GM23338 (cell line): Measurements from ENCODE around the gene GPBP1L1. TPM values are rescaled to one million over a fixed set of nuclear protein-coding genes. Genes with fewer than 3 reads are reported as not detected.

ENCODE experiments used
- ATAC-seq: fragments of 200-7000 bp; cut with Tn5 transposase; 3 replicates; pipeline ENCODE4 v1.9.1; 2020
- DNase-seq: peaks from one replicate; pipeline ENCODE4 v3.0.0-alpha.2; 2015; ENCODE audit warnings: low spot score
- H2AFZ ChIP-seq: fragments of 200-600 bp; sonication (generic); 2 replicates; pipeline ENCODE4 v1.8.0; 2016; ENCODE audit warnings: antibody characterized with exemption, mild to moderate bottlenecking, moderate library complexity
- H3F3A ChIP-seq: fragments of 200-600 bp; sonication (generic); replicated peaks from 2 replicates; pipeline ENCODE4 v1.8.0; 2017; ENCODE audit warnings: antibody characterized with exemption, mixed run types, low read depth
- H3K27ac ChIP-seq: fragments of 200-600 bp; sonication (generic); 2 replicates; pipeline ENCODE4 v1.6.1; 2016; ENCODE audit warnings: low read depth
- H3K27me3 ChIP-seq: fragments of 200-600 bp; sonication (generic); 2 replicates; pipeline ENCODE4 v1.8.0; 2016; ENCODE audit warnings: mild to moderate bottlenecking, mixed run types, moderate library complexity; ENCODE audit not compliant: insufficient read depth
- H3K36me3 ChIP-seq: fragments of 200-600 bp; sonication (generic); 2 replicates; pipeline ENCODE4 v1.8.0; 2016; ENCODE audit warnings: mild to moderate bottlenecking; ENCODE audit not compliant: insufficient read depth
- H3K4me1 ChIP-seq: fragments of 200-600 bp; sonication (generic); 2 replicates; pipeline ENCODE4 v1.8.0; 2016; ENCODE audit warnings: mild to moderate bottlenecking, moderate library complexity; ENCODE audit not compliant: insufficient read depth
- H3K4me2 ChIP-seq: fragments of 200-600 bp; sonication (generic); 2 replicates; pipeline ENCODE4 v1.7.1; 2017; ENCODE audit warnings: mixed run types
- H3K4me3 ChIP-seq: fragments of 200-600 bp; sonication (generic); 2 replicates; pipeline ENCODE4 v1.6.1; 2016; ENCODE audit warnings: mixed run types
- H3K79me2 ChIP-seq: fragments of 200-600 bp; sonication (generic); replicated peaks from 2 replicates; pipeline ENCODE4 v1.8.0; 2017; ENCODE audit warnings: mild to moderate bottlenecking; ENCODE audit not compliant: insufficient read depth
- H3K9me2 ChIP-seq: fragments of 200-600 bp; sonication (generic); 2 replicates; pipeline ENCODE4 v1.8.0; 2017; ENCODE audit not compliant: insufficient read depth
- H4K20me1 ChIP-seq: fragments of 200-600 bp; sonication (generic); replicated peaks from 2 replicates; pipeline ENCODE4 v1.8.0; 2017; ENCODE audit warnings: mild to moderate bottlenecking; ENCODE audit not compliant: insufficient read depth
- H3K27ac Mint-ChIP-seq: 2 replicates; pipeline ENCODE4 v1.8.0; 2020; ENCODE audit warnings: inconsistent platforms, mild to moderate bottlenecking, moderate library complexity, mixed read lengths
- H3K27me3 Mint-ChIP-seq: 3 replicates; pipeline ENCODE4 v1.8.0; 2022; ENCODE audit warnings: low read depth, mild to moderate bottlenecking, moderate library complexity, mixed read lengths, inconsistent platforms; ENCODE audit not compliant: insufficient read depth, poor library complexity
- H3K36me3 Mint-ChIP-seq: 3 replicates; pipeline ENCODE4 v1.8.0; 2021; ENCODE audit warnings: low read depth, mild to moderate bottlenecking, inconsistent platforms, moderate library complexity, mixed read lengths
- H3K4me1 Mint-ChIP-seq: 3 replicates; pipeline ENCODE4 v1.8.0; 2020; ENCODE audit warnings: mild to moderate bottlenecking, inconsistent platforms, mixed read lengths
- H3K4me3 Mint-ChIP-seq: 3 replicates; pipeline ENCODE4 v1.8.0; 2021; ENCODE audit warnings: moderate library complexity, mild to moderate bottlenecking, inconsistent platforms, mixed read lengths
- H3K9me3 Mint-ChIP-seq: 3 replicates; pipeline ENCODE4 v1.8.0; 2020; ENCODE audit warnings: moderate library complexity, mild to moderate bottlenecking, inconsistent platforms, mixed read lengths
- CREB1 ChIP-seq: fragments of 250-450 bp; sonication (Bioruptor Pico); IDR thresholded peaks from 2 replicates; pipeline ENCODE4 v1.5.0; 2020; ENCODE audit warnings: low read depth, mild to moderate bottlenecking, moderate library complexity
- EZH2 ChIP-seq: fragments of 200-600 bp; sonication (generic); IDR thresholded peaks from one replicate; pipeline ENCODE4 v1.8.0; 2017; ENCODE audit warnings: antibody characterized with exemption, mild to moderate bottlenecking, low read depth; ENCODE audit not compliant: unreplicated experiment
- EZH2phosphoT487 ChIP-seq: fragments of 200-600 bp; sonication (generic); IDR thresholded peaks from one replicate; pipeline ENCODE4 v1.8.1; 2018; ENCODE audit warnings: antibody characterized with exemption; ENCODE audit not compliant: unreplicated experiment
- NANOG ChIP-seq: IDR thresholded peaks from 2 replicates; pipeline ENCODE4 v1.6.1; 2016; ENCODE audit warnings: antibody characterized with exemption, borderline replicate concordance
- POLR2AphosphoS5 ChIP-seq: IDR thresholded peaks from 2 replicates; pipeline ENCODE4 v1.6.1; 2016; ENCODE audit warnings: antibody characterized with exemption, low read depth
- ZNF114 ChIP-seq: fragments of 250-450 bp; sonication (Bioruptor Pico); IDR thresholded peaks from 2 replicates; pipeline ENCODE4 v1.5.0; 2020; ENCODE audit warnings: mild to moderate bottlenecking, moderate library complexity
- polyA plus RNA-seq: library from polyadenylated mRNA; unstranded; fragments of >200 nt; fragmentation: Nextera tagmentation; extraction: Ambion mirVana; gene quantifications from 2 replicates; pipeline ENCODE4 v1.2.1, GENCODE V29; 2016
- total RNA-seq: library from RNA; depleted of rRNA; stranded (reverse); fragments of >200 nt; shearing (Covaris generic); gene quantifications from 2 replicates; pipeline ENCODE4 v1.2.3, GENCODE V29; 2014
- TF ChIP-seq, protein P1 (sequence below): IDR thresholded peaks from one replicate; pipeline ENCODE4 v1.6.1; 2018; ENCODE audit warnings: antibody characterized with exemption; ENCODE audit not compliant: unreplicated experiment
- TF ChIP-seq, protein P2 (sequence below): fragments of 250-450 bp; sonication (Bioruptor Pico); IDR thresholded peaks from 2 replicates; pipeline ENCODE4 v1.5.0; 2020; ENCODE audit warnings: mild to moderate bottlenecking, moderate library complexity
- TF ChIP-seq, protein P3 (sequence below), 2 experiments: fragments of 200-600 bp in 1 of 2; sonication (generic) in 1 of 2; conservative IDR thresholded peaks; 2 replicates each; pipeline versions ENCODE4 v1.5.1 to v1.6.1; 2016 to 2017; ENCODE audit warnings: antibody characterized with exemption in 2 of 2, low read depth in 2 of 2, mild to moderate bottlenecking in 2 of 2, moderate library complexity in 1 of 2
- TF ChIP-seq, protein P4 (sequence below): IDR thresholded peaks from 2 replicates; pipeline ENCODE4 v1.6.1; 2016; ENCODE audit warnings: antibody characterized with exemption

Gene GPBP1L1
- total and polyA plus RNA-seq, 2 experiments from 2014 or later = 61.7 to 117 TPM

DNA sequence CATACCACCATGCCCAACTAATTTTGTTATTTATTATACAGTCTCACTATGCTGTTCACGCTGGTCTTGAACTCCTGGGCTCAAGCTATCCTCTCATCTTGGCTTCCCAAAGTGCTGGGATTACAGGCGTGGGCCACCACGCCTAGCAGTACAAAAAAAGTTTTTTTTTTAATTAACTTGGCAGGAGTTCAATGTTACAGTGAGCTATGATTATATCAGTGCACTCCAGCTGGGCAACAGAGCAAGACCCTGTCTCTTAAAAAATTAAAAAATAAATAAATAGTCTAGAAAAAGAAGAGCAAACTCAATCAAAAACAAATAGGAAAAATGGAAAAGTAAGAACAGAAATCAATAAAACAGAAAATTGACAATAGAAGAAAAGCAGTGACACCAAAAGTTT, 27.4 kb upstream of the GPBP1L1 start:
- H3K9me3 Mint-ChIP-seq = no peaks in the 10 kb centered on the region
- Histone ChIP-seq H3K4me3 (no peak overlapping the region), H3K27ac (no peak overlapping the region), H3K4me2 (no peak overlapping the region), H3K36me3 (no peaks in the 10 kb centered on the region), H2AFZ (no peak overlapping the region), H4K20me1 (no peaks in the 10 kb centered on the region), H3K4me1 (no peaks in the 10 kb centered on the region), H3F3A (no peaks in the 10 kb centered on the region), H3K27me3 (no peaks in the 10 kb centered on the region), H3K9me2 (no peaks in the 10 kb centered on the region), H3K79me2 (no peaks in the 10 kb centered on the region)
- TF ChIP-seq NANOG (no peak), EZH2phosphoT487 (no peak), EZH2 (no peak), POLR2AphosphoS5 (no peak), CREB1 (CRISPR knock-in tag) (no peak), ZNF114 (CRISPR knock-in tag) (no peak)
- TF ChIP-seq, protein P1, sequence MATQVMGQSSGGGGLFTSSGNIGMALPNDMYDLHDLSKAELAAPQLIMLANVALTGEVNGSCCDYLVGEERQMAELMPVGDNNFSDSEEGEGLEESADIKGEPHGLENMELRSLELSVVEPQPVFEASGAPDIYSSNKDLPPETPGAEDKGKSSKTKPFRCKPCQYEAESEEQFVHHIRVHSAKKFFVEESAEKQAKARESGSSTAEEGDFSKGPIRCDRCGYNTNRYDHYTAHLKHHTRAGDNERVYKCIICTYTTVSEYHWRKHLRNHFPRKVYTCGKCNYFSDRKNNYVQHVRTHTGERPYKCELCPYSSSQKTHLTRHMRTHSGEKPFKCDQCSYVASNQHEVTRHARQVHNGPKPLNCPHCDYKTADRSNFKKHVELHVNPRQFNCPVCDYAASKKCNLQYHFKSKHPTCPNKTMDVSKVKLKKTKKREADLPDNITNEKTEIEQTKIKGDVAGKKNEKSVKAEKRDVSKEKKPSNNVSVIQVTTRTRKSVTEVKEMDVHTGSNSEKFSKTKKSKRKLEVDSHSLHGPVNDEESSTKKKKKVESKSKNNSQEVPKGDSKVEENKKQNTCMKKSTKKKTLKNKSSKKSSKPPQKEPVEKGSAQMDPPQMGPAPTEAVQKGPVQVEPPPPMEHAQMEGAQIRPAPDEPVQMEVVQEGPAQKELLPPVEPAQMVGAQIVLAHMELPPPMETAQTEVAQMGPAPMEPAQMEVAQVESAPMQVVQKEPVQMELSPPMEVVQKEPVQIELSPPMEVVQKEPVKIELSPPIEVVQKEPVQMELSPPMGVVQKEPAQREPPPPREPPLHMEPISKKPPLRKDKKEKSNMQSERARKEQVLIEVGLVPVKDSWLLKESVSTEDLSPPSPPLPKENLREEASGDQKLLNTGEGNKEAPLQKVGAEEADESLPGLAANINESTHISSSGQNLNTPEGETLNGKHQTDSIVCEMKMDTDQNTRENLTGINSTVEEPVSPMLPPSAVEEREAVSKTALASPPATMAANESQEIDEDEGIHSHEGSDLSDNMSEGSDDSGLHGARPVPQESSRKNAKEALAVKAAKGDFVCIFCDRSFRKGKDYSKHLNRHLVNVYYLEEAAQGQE = no peak
- TF ChIP-seq, protein P2, sequence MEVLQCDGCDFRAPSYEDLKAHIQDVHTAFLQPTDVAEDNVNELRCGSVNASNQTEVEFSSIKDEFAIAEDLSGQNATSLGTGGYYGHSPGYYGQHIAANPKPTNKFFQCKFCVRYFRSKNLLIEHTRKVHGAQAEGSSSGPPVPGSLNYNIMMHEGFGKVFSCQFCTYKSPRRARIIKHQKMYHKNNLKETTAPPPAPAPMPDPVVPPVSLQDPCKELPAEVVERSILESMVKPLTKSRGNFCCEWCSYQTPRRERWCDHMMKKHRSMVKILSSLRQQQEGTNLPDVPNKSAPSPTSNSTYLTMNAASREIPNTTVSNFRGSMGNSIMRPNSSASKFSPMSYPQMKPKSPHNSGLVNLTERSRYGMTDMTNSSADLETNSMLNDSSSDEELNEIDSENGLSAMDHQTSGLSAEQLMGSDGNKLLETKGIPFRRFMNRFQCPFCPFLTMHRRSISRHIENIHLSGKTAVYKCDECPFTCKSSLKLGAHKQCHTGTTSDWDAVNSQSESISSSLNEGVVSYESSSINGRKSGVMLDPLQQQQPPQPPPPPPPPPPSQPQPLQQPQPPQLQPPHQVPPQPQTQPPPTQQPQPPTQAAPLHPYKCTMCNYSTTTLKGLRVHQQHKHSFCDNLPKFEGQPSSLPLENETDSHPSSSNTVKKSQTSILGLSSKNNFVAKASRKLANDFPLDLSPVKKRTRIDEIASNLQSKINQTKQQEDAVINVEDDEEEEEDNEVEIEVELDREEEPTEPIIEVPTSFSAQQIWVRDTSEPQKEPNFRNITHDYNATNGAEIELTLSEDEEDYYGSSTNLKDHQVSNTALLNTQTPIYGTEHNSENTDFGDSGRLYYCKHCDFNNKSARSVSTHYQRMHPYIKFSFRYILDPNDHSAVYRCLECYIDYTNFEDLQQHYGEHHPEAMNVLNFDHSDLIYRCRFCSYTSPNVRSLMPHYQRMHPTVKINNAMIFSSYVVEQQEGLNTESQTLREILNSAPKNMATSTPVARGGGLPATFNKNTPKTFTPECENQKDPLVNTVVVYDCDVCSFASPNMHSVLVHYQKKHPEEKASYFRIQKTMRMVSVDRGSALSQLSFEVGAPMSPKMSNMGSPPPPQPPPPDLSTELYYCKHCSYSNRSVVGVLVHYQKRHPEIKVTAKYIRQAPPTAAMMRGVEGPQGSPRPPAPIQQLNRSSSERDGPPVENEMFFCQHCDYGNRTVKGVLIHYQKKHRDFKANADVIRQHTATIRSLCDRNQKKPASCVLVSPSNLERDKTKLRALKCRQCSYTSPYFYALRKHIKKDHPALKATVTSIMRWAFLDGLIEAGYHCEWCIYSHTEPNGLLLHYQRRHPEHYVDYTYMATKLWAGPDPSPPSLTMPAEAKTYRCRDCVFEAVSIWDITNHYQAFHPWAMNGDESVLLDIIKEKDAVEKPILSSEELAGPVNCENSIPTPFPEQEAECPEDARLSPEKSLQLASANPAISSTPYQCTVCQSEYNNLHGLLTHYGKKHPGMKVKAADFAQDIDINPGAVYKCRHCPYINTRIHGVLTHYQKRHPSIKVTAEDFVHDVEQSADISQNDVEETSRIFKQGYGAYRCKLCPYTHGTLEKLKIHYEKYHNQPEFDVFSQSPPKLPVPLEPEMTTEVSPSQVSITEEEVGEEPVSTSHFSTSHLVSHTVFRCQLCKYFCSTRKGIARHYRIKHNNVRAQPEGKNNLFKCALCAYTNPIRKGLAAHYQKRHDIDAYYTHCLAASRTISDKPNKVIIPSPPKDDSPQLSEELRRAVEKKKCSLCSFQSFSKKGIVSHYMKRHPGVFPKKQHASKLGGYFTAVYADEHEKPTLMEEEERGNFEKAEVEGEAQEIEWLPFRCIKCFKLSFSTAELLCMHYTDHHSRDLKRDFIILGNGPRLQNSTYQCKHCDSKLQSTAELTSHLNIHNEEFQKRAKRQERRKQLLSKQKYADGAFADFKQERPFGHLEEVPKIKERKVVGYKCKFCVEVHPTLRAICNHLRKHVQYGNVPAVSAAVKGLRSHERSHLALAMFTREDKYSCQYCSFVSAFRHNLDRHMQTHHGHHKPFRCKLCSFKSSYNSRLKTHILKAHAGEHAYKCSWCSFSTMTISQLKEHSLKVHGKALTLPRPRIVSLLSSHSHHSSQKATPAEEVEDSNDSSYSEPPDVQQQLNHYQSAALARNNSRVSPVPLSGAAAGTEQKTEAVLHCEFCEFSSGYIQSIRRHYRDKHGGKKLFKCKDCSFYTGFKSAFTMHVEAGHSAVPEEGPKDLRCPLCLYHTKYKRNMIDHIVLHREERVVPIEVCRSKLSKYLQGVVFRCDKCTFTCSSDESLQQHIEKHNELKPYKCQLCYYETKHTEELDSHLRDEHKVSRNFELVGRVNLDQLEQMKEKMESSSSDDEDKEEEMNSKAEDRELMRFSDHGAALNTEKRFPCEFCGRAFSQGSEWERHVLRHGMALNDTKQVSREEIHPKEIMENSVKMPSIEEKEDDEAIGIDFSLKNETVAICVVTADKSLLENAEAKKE (CRISPR knock-in tag) = no peak
- TF ChIP-seq, protein P3, sequence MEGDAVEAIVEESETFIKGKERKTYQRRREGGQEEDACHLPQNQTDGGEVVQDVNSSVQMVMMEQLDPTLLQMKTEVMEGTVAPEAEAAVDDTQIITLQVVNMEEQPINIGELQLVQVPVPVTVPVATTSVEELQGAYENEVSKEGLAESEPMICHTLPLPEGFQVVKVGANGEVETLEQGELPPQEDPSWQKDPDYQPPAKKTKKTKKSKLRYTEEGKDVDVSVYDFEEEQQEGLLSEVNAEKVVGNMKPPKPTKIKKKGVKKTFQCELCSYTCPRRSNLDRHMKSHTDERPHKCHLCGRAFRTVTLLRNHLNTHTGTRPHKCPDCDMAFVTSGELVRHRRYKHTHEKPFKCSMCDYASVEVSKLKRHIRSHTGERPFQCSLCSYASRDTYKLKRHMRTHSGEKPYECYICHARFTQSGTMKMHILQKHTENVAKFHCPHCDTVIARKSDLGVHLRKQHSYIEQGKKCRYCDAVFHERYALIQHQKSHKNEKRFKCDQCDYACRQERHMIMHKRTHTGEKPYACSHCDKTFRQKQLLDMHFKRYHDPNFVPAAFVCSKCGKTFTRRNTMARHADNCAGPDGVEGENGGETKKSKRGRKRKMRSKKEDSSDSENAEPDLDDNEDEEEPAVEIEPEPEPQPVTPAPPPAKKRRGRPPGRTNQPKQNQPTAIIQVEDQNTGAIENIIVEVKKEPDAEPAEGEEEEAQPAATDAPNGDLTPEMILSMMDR (conservative IDR thresholded peaks at IDR 0.05; ENCODE audit: low read depth in 2 of 2) = no peak
- TF ChIP-seq, protein P4, sequence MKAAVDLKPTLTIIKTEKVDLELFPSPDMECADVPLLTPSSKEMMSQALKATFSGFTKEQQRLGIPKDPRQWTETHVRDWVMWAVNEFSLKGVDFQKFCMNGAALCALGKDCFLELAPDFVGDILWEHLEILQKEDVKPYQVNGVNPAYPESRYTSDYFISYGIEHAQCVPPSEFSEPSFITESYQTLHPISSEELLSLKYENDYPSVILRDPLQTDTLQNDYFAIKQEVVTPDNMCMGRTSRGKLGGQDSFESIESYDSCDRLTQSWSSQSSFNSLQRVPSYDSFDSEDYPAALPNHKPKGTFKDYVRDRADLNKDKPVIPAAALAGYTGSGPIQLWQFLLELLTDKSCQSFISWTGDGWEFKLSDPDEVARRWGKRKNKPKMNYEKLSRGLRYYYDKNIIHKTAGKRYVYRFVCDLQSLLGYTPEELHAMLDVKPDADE = no peak
- no peak for ATAC-seq
- H3K36me3 Mint-ChIP-seq = 0 out of 3 replicates have a peak, but pooled peaks cover 3% of the 10 kb centered on the region
- H3K4me3 Mint-ChIP-seq = no peak overlapping the region
- H3K27me3 Mint-ChIP-seq = peaks cover 1% of the 10 kb centered on the region
- no peak for DNase-seq
- no peak overlapping the region for H3K27ac Mint-ChIP-seq
- no peaks in the 10 kb centered on the region for H3K4me1 Mint-ChIP-seq
